HUDEP-2 (cell line): ENCODE results near the gene UGT1A9.
"Not testable (repeated sequence)": the region's sequence is repeated elsewhere in the genome, so short reads cannot be mapped to it uniquely, and the experiment has no call there.

ENCODE experiments used
- DNase-seq, 76 experiments: peaks; one replicate each; lab custom pipeline; 2025; ENCODE audit not compliant: unreplicated experiment in 76 of 76; lab: John Stamatoyannopoulos, UW

The UGT1A9 gene

GRCh38 chr2:233679196-233679595 is 7.5 kb downstream of the UGT1A9 start:
- DNase-seq: no peak

- no peak for DNase-seq
Measured at GRCh38 chr2:233680361-233681045, 8.8 kb downstream of the UGT1A9 start.

GRCh38 chr2:233681521-233682099 is 9.9 kb downstream of the UGT1A9 start, which contains the start of gene UGT1A7:
TSS of gene UGT1A7 (plus strand) at chr2:233681901. CDS start at chr2:233681938, 37 bp downstream.
- no peak for DNase-seq

- DNase-seq: no peak
Measured at GRCh38 chr2:233684640-233685039, 12.9 kb downstream of the UGT1A9 start.

GRCh38 chr2:233686928-233687327 is 15.2 kb downstream of the UGT1A9 start:
- no peak for DNase-seq

- DNase-seq: no peak
Measured at GRCh38 chr2:233688341-233688740, 16.6 kb downstream of the UGT1A9 start.

- DNase-seq: no peak
Measured at GRCh38 chr2:233689031-233689430, 17.3 kb downstream of the UGT1A9 start.

- peak in 5 of 76 experiments; percentile 4 to 20 (median 15) for DNase-seq
Measured at GRCh38 chr2:233689501-233689900, 17.8 kb downstream of the UGT1A9 start.

- DNase-seq: no peak
Measured at GRCh38 chr2:233690444-233690843, 18.7 kb downstream of the UGT1A9 start.

GRCh38 chr2:233691443-233692433 is 20.0 kb downstream of the UGT1A9 start:
- no peak for DNase-seq

GRCh38 chr2:233692648-233693047 is 20.9 kb downstream of the UGT1A9 start, which contains the start of gene UGT1A6:
TSS of gene UGT1A6 (plus strand) at chr2:233692890. CDS start at chr2:233693005, 115 bp downstream.
- no peak for DNase-seq

- DNase-seq: no peak
Measured at GRCh38 chr2:233693963-233694362, 22.3 kb downstream of the UGT1A9 start.

GRCh38 chr2:233698740-233699139 is 27.0 kb downstream of the UGT1A9 start:
- DNase-seq: no peak

- no peak for DNase-seq
Measured at GRCh38 chr2:233699424-233700027, 27.8 kb downstream of the UGT1A9 start.

GRCh38 chr2:233700028-233700635 is 28.4 kb downstream of the UGT1A9 start:
- DNase-seq: peak in 53 of 76 experiments; percentile 2 to 88 (median 49)

GRCh38 chr2:233700842-233701241 is 29.1 kb downstream of the UGT1A9 start:
- not testable (repeated sequence) for DNase-seq

GRCh38 chr2:233702238-233702637 is 30.5 kb downstream of the UGT1A9 start:
- DNase-seq: no peak

GRCh38 chr2:233705911-233706506 is 34.3 kb downstream of the UGT1A9 start:
- no peak for DNase-seq

GRCh38 chr2:233706720-233707119 is 35.0 kb downstream of the UGT1A9 start:
- no peak for DNase-seq
